ENCODE measurements around the gene GTF2I. TPM values are rescaled to one million over a fixed set of nuclear protein-coding genes. Genes with fewer than 3 reads are reported as not detected.
A peak's percentile ranks its signal among the peaks of the same experiment; 100 is the strongest.
"Not testable (repeated sequence)": the region's sequence is repeated elsewhere in the genome, so short reads cannot be mapped to it uniquely, and the experiment has no call there.

Gene GTF2I
- polyA plus RNA-seq, 12 donors, result 98.4 to 261 (median 170) TPM; not detected in 1

GRCh38 chr7:74772093-74772492 lies 114.6 kb downstream of the GTF2I start:
- DNase-seq, result not testable (repeated sequence)

DNA sequence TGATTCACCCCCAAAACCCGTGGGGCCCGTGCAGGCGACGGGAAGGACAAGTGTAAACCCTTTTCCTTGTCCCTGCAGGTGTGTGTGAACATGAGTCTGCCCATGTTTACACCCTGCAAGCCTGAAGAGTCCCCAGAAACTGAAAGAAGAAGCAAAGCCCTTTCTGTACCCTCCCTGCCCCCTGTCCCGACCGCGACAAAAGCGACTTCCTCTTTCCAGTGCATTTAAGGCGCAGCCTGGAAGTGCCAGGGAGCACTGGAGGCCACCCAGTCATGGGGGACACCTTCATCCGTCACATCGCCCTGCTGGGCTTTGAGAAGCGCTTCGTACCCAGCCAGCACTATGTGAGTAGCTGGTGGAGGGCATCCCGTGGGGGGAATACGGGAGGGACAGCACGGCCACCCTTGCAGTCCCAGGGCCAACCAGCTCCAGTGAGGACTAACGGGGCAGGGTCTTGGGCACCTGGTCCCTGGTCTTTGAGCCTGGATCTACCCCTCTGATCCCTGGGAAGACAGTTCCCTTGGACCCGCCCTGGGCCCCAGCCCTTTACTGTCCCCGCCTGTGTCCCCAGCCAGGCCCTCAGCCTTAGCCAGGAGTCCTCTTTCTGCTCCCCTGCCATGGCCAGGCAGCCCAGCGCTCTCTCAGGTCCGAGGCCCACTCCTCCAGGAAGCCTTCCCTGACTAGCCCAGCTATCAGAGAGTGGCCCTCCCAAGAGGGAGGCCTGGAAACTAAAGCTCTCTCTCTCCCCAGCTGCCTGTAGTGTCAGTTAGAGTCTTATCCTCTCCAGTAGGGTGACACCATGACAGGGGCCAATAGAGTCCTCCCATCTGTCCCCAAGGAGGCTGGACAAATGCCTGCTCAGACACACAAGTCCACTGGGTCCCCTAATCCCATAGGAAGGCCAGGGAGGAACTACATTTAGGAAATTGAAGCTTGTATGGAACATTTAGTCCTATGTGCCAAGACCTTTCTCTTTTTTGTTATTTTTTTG lies 116.5 kb downstream of the GTF2I start, which contains the start of gene NCF1:
Gene NCF1 (plus strand): TSS at position 252 of the 991 bp plus-strand sequence. CDS start 21 bp downstream, at position 273.
- not testable (repeated sequence) for DNase-seq

DNA sequence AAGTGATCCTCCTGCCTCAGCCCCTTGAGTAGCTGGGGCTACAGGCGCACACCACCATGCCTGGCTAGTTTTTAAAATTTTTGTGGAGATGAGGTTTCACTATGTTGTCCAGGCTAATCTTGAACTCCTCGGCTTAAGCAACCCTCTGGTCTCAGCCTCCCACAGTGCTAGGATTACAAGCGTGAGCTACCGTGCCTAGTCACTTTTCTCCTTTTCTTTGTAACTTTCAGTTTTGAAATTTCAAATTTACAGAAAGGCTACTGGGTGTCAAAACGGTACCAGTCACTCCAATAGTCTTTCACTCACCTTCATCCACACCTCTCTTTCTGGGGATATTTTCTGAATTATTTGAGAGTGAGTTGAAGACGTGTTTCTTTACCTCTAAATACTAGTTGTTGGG lies 117.6 kb downstream of the GTF2I start:
- DNase-seq, result not testable (repeated sequence)

DNA sequence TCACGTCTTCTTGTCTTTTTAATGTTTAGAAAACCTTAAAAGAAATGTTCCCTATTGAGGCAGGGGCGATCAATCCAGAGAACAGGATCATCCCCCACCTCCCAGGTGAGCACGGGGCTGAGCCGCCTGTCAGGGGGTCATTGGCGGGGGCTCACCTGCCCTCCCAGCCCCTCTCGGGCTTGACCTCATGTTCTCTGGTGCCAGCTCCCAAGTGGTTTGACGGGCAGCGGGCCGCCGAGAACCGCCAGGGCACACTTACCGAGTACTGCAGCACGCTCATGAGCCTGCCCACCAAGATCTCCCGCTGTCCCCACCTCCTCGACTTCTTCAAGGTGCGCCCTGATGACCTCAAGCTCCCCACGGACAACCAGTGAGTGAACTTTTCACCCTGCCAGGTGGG lies 121.5 kb downstream of the GTF2I start:
- DNase-seq, result not testable (repeated sequence)

- not testable (repeated sequence) for DNase-seq
Measured at GRCh38 chr7:74781746-74782145, 124.2 kb downstream of the GTF2I start.

DNA sequence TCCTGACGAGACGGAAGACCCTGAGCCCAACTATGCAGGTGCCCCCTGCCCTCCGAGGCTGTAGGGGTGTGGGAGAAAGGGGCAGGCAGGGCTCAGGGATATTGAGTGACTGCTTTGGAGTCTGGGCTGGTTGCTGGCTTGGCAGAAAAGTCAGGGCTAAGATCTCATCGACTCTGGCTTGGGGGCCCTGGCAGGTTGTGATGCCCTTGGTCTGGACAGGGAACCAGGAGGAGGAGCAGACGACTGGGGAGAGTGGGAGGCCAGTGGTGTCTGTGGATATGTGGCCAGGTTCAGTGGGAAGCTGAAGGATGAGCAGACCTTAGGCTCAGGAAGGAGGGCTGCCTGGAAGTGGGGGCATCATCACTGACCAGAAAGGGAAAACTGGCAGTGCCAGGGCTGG lies 126.1 kb downstream of the GTF2I start:
- DNase-seq, result not testable (repeated sequence)

- DNase-seq, result peak; percentile 71
Measured at GRCh38 chr7:74788369-74789150, 131.0 kb downstream of the GTF2I start.

DNA sequence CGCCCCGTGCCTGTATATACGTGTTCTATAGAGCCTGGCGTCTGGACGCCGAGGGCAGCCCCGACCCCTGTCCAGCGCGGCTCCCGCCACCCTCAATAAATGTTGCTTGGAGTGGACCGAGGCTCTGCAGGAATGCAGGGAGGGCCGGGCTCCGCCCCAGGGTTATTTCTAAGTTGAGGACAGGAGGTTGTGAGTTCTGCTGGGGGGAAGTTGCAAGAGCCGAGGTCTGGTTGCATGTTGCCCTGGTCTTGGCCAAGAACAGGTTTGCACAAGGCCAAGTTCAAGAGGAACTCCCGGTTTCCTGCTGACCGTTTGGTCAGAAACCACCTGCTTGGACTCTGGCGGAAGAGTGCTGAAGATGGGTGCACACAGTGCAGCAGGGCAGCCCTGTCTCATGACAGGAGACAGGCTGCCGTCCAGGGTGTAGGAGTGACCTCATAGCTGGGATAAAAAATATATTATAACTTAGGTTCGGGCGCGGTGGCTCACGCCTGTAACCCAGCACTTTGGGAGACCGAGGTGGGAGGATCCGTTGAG lies 131.8 kb downstream of the GTF2I start:
- DNase-seq, result not testable (repeated sequence)

- DNase-seq, result not testable (repeated sequence)
Measured at GRCh38 chr7:74797848-74798622, 140.5 kb downstream of the GTF2I start.

DNA sequence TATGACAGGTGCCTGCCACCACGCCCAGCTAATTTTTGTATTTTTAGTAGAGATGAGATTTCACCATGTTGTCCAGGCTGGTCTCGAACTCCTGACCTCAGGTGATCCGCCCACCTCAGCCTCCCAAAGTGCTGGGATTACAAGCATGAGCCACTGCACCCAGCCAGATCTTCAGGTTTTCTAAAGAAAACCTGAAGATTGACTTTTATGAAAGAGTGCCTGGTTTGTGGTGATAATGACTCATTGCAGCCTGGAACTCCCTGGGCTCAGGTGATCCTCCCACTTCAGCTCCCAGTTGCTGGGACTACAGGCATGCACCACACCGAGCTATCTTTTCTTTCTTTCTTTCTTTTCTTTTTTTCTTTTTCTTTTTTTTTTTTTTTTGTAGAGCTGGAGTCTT lies 141.1 kb downstream of the GTF2I start:
- not testable (repeated sequence) for DNase-seq

Other genes with a start within 250 kb of the GTF2I start
- gene GTF2IRD1, start 203.8 kb upstream of the GTF2I start, polyA plus RNA-seq (ENCODE audit: insufficient read length in 12 of 12), result 10 to 100 TPM in 11 of 12 donors, not detected in 1; 31.8 to 55.0 (median 46.8) TPM
- gene NCF1, start 116.3 kb downstream of the GTF2I start, polyA plus RNA-seq (ENCODE audit: insufficient read length in 12 of 12), result 10 to 100 TPM in 1 of 12 donors, 1 to 10 TPM in 7, under 1 TPM in 2, not detected in 2; 0.81 to 11.4 (median 2.0) TPM
- gene GTF2IRD2, start 193.9 kb downstream of the GTF2I start, polyA plus RNA-seq (ENCODE audit: insufficient read length in 12 of 12), result 10 to 100 TPM in 10 of 12 donors, 1 to 10 TPM in 1, not detected in 1; 8.9 to 24.6 (median 19.3) TPM